IMR-90 (cell line): Measurements from ENCODE around the gene NXPH3. TPM values are rescaled to one million over a fixed set of nuclear protein-coding genes. Genes with fewer than 3 reads are reported as not detected.

Source experiments
- ATAC-seq: fragments of 200-7000 bp; cut with Tn5 transposase; 2 replicates; pipeline ENCODE4 v1.9.1; 2020; ENCODE audit warnings: low read depth, mild to moderate bottlenecking, moderate library complexity
- BruUV-seq: library from RNA; stranded (reverse); fragments of 400-500 nt; replicated peaks from 2 replicates; lab custom pipeline; 2021; lab: Mats Ljungman, UMichigan
- CTCF ChIA-PET: fragments of 300-600 bp; formaldehyde crosslinking; extraction: SDS; loops from one replicate; lab custom pipeline; 2021; ENCODE audit warnings: antibody characterized with exemption; lab: Yijun Ruan, JAX
- POLR2A ChIA-PET: fragments of 300-600 bp; sonication (Branson Sonifier 250); formaldehyde crosslinking; loops from one replicate; lab custom pipeline; 2022; ENCODE audit warnings: antibody characterized with exemption; ENCODE audit not compliant: unreplicated experiment; lab: Charles Lee
- DNase-seq: peaks from one replicate; pipeline ENCODE4 v3.0.0; 2013
- H2AFZ ChIP-seq: replicated peaks from 2 replicates; pipeline ENCODE3; 2013; ENCODE audit warnings: low read length, mild to moderate bottlenecking; ENCODE audit not compliant: poor library complexity
- H2AK5ac ChIP-seq: 2 replicates; pipeline ENCODE4 v1.6.1; 2013; ENCODE audit warnings: low read depth, low read length, inconsistent platforms
- H2AK9ac ChIP-seq: replicated peaks from 2 replicates; pipeline ENCODE3; 2013; ENCODE audit warnings: mild to moderate bottlenecking, low read depth, low read length, moderate library complexity; ENCODE audit not compliant: poor library complexity
- H2BK120ac ChIP-seq: 2 replicates; pipeline ENCODE4 v1.6.1; 2013; ENCODE audit warnings: low read depth, low read length, inconsistent platforms
- H2BK15ac ChIP-seq: 3 replicates; pipeline ENCODE4 v1.6.1; 2013; ENCODE audit warnings: low read depth, low read length, inconsistent platforms
- H2BK20ac ChIP-seq: 2 replicates; pipeline ENCODE4 v1.6.1; 2013; ENCODE audit warnings: low read depth, mild to moderate bottlenecking, inconsistent platforms, low read length, moderate library complexity
- H2BK5ac ChIP-seq: 2 replicates; pipeline ENCODE4 v1.6.1; 2013; ENCODE audit warnings: mild to moderate bottlenecking, low read depth, low read length, inconsistent platforms; ENCODE audit not compliant: poor library complexity, severe bottlenecking
- H3K14ac ChIP-seq: replicated peaks from 2 replicates; pipeline ENCODE4 v1.6.1; 2013; ENCODE audit warnings: low read depth, low read length, inconsistent platforms
- H3K18ac ChIP-seq: 2 replicates; pipeline ENCODE4 v1.6.1; 2013; ENCODE audit warnings: low read depth, low read length, control low read depth
- H3K23ac ChIP-seq: 2 replicates; pipeline ENCODE4 v1.6.1; 2013; ENCODE audit warnings: low read depth, low read length, inconsistent platforms
- H3K27ac ChIP-seq: 2 replicates; pipeline ENCODE4 v1.5.1; 2013; ENCODE audit warnings: mild to moderate bottlenecking, control low read depth, low read length; ENCODE audit not compliant: insufficient read depth
- H3K27me3 ChIP-seq: 2 replicates; pipeline ENCODE4 v1.6.1; 2013; ENCODE audit warnings: low read length; ENCODE audit not compliant: control insufficient read depth, insufficient read depth
- H3K36me3 ChIP-seq: 2 replicates; pipeline ENCODE4 v1.6.1; 2013; ENCODE audit warnings: low read length, mixed read lengths; ENCODE audit not compliant: control insufficient read depth, insufficient read depth
- H3K4ac ChIP-seq: 2 replicates; pipeline ENCODE4 v1.6.1; 2013; ENCODE audit warnings: low read depth, low read length, inconsistent platforms
- H3K4me1 ChIP-seq: 2 replicates; pipeline ENCODE4 v1.6.1; 2013; ENCODE audit warnings: low read length, mixed read lengths; ENCODE audit not compliant: control insufficient read depth, insufficient read depth
- H3K4me2 ChIP-seq: 2 replicates; pipeline ENCODE4 v1.6.1; 2013; ENCODE audit warnings: low read depth, mild to moderate bottlenecking, control low read depth, low read length, moderate library complexity
- H3K4me3 ChIP-seq: 2 replicates; pipeline ENCODE4 v1.5.1; 2013; ENCODE audit warnings: low read depth, mild to moderate bottlenecking, control low read depth, low read length, moderate library complexity; ENCODE audit not compliant: insufficient read depth
- H3K56ac ChIP-seq: 2 replicates; pipeline ENCODE4 v1.6.1; 2013; ENCODE audit warnings: low read length, inconsistent platforms; ENCODE audit not compliant: insufficient read depth; ENCODE audit errors: extremely low read depth
- H3K79me1 ChIP-seq, 2 experiments: 2 replicates each; pipeline ENCODE4 v1.6.1; 2013; ENCODE audit warnings: low read length in 2 of 2, inconsistent platforms in 1 of 2, low read depth in 1 of 2
- H3K9ac ChIP-seq: 2 replicates; pipeline ENCODE4 v1.6.1; 2013; ENCODE audit warnings: low read depth, low read length, control low read depth
- H3K9me1 ChIP-seq: 2 replicates; pipeline ENCODE4 v1.6.1; 2013; ENCODE audit warnings: low read length, inconsistent platforms; ENCODE audit not compliant: insufficient read depth
- H3K9me3 ChIP-seq: 2 replicates; pipeline ENCODE4 v1.6.1; 2013; ENCODE audit warnings: low read length; ENCODE audit not compliant: control insufficient read depth, insufficient read depth
- H4K20me1 ChIP-seq: 2 replicates; pipeline ENCODE4 v1.6.1; 2013; ENCODE audit warnings: low read length, inconsistent platforms; ENCODE audit not compliant: insufficient read depth
- H4K5ac ChIP-seq: 2 replicates; pipeline ENCODE4 v1.6.1; 2013; ENCODE audit warnings: mild to moderate bottlenecking, low read depth, low read length, control low read depth
- H4K8ac ChIP-seq, 2 experiments: 2 replicates each; pipeline ENCODE4 v1.6.1; 2013; ENCODE audit warnings: low read depth in 2 of 2, low read length in 2 of 2, control low read depth in 1 of 2, inconsistent platforms in 1 of 2
- H4K91ac ChIP-seq: 2 replicates; pipeline ENCODE4 v1.6.1; 2013; ENCODE audit warnings: low read depth, low read length, inconsistent platforms; ENCODE audit not compliant: insufficient read depth
- BHLHE40 ChIP-seq: fragments of 150-350 bp; IDR thresholded peaks from 2 replicates; pipeline ENCODE4 v1.6.1; 2016; ENCODE audit warnings: mild to moderate bottlenecking, low read depth, low read length
- CEBPB ChIP-seq: IDR thresholded peaks from 2 replicates; pipeline ENCODE4 v1.6.1; 2012; ENCODE audit warnings: low read depth, low read length, improper control_type of control experiment
- CHD1 ChIP-seq: IDR thresholded peaks from 2 replicates; pipeline ENCODE4 v1.6.1; 2012; ENCODE audit warnings: low read depth, low read length, improper control_type of control experiment
- FOS ChIP-seq: fragments of 150-350 bp; IDR thresholded peaks from 2 replicates; pipeline ENCODE4 v1.6.1; 2016; ENCODE audit warnings: low read depth, low read length
- MAFK ChIP-seq: IDR thresholded peaks from 2 replicates; pipeline ENCODE4 v1.6.1; 2012; ENCODE audit warnings: low read depth, low read length, improper control_type of control experiment
- MAZ ChIP-seq: IDR thresholded peaks from 2 replicates; pipeline ENCODE4 v1.6.1; 2012; ENCODE audit warnings: low read depth, mild to moderate bottlenecking, low read length, improper control_type of control experiment, moderate library complexity, borderline replicate concordance
- NFE2L2 ChIP-seq: fragments of 150-350 bp; IDR thresholded peaks from 2 replicates; pipeline ENCODE4 v1.6.1; 2016; ENCODE audit warnings: low read depth, mild to moderate bottlenecking, low read length
- POLR2A ChIP-seq: IDR thresholded peaks from 2 replicates; pipeline ENCODE4 v1.6.1; 2012; ENCODE audit warnings: mild to moderate bottlenecking, low read depth, low read length
- RCOR1 ChIP-seq: IDR thresholded peaks from 2 replicates; pipeline ENCODE4 v1.6.1; 2012; ENCODE audit warnings: mild to moderate bottlenecking, low read length, improper control_type of control experiment; ENCODE audit not compliant: insufficient replicate concordance
- RFX5 ChIP-seq: IDR thresholded peaks from 2 replicates; pipeline ENCODE4 v1.8.0; 2012; ENCODE audit warnings: low read depth, mild to moderate bottlenecking, low read length, moderate library complexity
- SMC3 ChIP-seq: fragments of 150-350 bp; IDR thresholded peaks from 2 replicates; pipeline ENCODE4 v1.6.1; 2016; ENCODE audit warnings: low read depth, mild to moderate bottlenecking, antibody characterized with exemption, low read length, moderate library complexity
- WGBS, 2 experiments: methylation state at CpG; one replicate each; pipeline versions ENCODE4 v1.1.5 to v1.1.7; 2013; ENCODE audit warnings: missing lambda C conversion rate in 2 of 2; ENCODE audit not compliant: insufficient read length in 1 of 2; ENCODE audit errors: extremely low coverage in 2 of 2; 5-methylcytosine and 5-hydroxymethylcytosine counted together
- dilution Hi-C: fragments of 300-500 bp; cut with HindIII; formaldehyde crosslinking; loops from one replicate; pipeline ENCODE4 v1.14.3; 2018; ENCODE audit warnings: low sequenced_read_pairs; ENCODE audit not compliant: unreplicated experiment
- in situ Hi-C: fragments of 300-500 bp; cut with MboI; formaldehyde crosslinking; loops from 3 replicates; pipeline ENCODE4 v1.14.3; 2019; ENCODE audit warnings: low sequenced_read_pairs, inconsistent platforms, mixed read lengths
- intact Hi-C: fragments of 100-400 bp; cut with micrococcal nuclease; formaldehyde crosslinking; loops from 2 replicates; pipeline ENCODE4 v1.10.0; 2022
- polyA plus RNA-seq, 3 experiments: library from polyadenylated mRNA; depleted of rRNA; stranded (reverse); fragments of >200 nt; gene quantifications; 2 replicates each; pipeline ENCODE4 v1.2.3, GENCODE V29; 2012; ENCODE audit warnings: low replicate concordance in 1 of 3
- total RNA-seq: library from RNA; depleted of rRNA; stranded (reverse); fragments of >200 nt; gene quantifications from 2 replicates; pipeline ENCODE4 v1.2.3, GENCODE V29; 2012
- TF ChIP-seq, protein P1 (sequence below): fragments of 150-350 bp; IDR thresholded peaks from 2 replicates; pipeline ENCODE4 v1.6.1; 2017; ENCODE audit warnings: mild to moderate bottlenecking, antibody characterized with exemption, low read length, low read depth

Gene NXPH3
- total and polyA plus RNA-seq, 2 of the 4 experiments (the other 2 are of a cell fraction) = 0.18 to 0.31 TPM

DNA sequence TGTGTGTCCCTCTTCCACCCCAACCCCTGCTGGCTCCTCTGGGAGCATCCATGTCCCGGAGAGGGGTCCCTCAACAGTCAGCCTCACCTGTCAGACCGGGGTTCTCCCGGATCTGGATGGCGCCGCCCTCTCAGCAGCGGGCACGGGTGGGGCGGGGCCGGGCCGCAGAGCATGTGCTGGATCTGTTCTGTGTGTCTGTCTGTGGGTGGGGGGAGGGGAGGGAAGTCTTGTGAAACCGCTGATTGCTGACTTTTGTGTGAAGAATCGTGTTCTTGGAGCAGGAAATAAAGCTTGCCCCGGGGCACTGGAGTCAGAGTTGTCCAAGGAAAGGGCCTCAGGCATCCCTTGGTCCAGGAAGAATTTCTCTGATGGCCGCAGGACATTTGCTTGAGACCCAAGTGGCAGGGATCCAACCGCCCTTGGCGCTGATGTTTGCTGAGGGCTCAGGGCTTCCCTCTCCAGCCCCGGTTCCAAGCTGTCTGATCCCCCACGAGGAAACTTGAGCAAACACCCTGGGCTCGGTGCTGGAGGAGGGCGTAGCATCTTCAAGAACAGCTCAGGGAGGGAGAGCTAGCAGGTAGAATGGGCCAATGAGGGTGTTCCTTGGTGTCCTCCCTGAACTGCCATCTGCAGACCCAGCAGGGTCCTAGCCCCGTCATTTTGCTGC is 4.5 kb downstream of the NXPH3 start:
- no peak overlapping the region for H2AK5ac ChIP-seq
- no peak overlapping the region for H3K56ac ChIP-seq
- no peak overlapping the region for H2BK120ac ChIP-seq
- no peaks in the 10 kb centered on the region for H3K36me3 ChIP-seq
- no peak overlapping the region for H3K4me2 ChIP-seq
- H4K5ac ChIP-seq = no peak overlapping the region
- CTCF ChIA-PET = no interaction called here
- peaks cover 3% of the 10 kb centered on the region; the same call in 1 of the 2 replicates for H3K9me1 ChIP-seq
- intact Hi-C loops (no loop called here), in situ Hi-C loops (no loop called here), dilution Hi-C loops (no loop called here)
- H3K4me1 ChIP-seq = peaks cover 5% of the 10 kb centered on the region
- peaks cover 20% of the 10 kb centered on the region for H3K27me3 ChIP-seq
- no peaks in the 10 kb centered on the region for H3K79me1 ChIP-seq
- H2AK9ac ChIP-seq = no peak overlapping the region
- H3K27ac ChIP-seq = no peak overlapping the region
- no peak overlapping the region for H3K9ac ChIP-seq
- ATAC-seq (no peak), DNase-seq (no peak)
- TF ChIP-seq NFE2L2 (no peak), POLR2A (no peak), FOS (no peak), CEBPB (no peak), CHD1 (no peak), RFX5 (no peak), MAZ (no peak), BHLHE40 (no peak), RCOR1 (no peak), MAFK (no peak), SMC3 (no peak)
- TF ChIP-seq, protein P1, sequence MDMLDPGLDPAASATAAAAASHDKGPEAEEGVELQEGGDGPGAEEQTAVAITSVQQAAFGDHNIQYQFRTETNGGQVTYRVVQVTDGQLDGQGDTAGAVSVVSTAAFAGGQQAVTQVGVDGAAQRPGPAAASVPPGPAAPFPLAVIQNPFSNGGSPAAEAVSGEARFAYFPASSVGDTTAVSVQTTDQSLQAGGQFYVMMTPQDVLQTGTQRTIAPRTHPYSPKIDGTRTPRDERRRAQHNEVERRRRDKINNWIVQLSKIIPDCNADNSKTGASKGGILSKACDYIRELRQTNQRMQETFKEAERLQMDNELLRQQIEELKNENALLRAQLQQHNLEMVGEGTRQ = no peak
- WGBS, 2 experiments = 89% methylated on average over 5 of the region's 21 CpGs; no CpG with 5 or more reads in 1 of the 2 experiments
- BruUV-seq = no TSS peak
- H4K91ac ChIP-seq = no peak overlapping the region
- no peak overlapping the region for H3K4me3 ChIP-seq
- H2AFZ ChIP-seq = no peak overlapping the region
- no peak overlapping the region for H2BK15ac ChIP-seq
- H2BK5ac ChIP-seq = no peak overlapping the region
- no peak overlapping the region for H3K18ac ChIP-seq
- no peak overlapping the region for H4K8ac ChIP-seq
- H3K23ac ChIP-seq = no peak overlapping the region
- H3K9me3 ChIP-seq = no peaks in the 10 kb centered on the region
- H3K14ac ChIP-seq = no peak overlapping the region
- POLR2A ChIA-PET = no interaction called here
- no peaks in the 10 kb centered on the region; the same call in 1 of the 2 replicates for H4K20me1 ChIP-seq
- H2BK20ac ChIP-seq = no peak overlapping the region
- no peak overlapping the region for H3K4ac ChIP-seq
